PFSK-1 (cell line): ENCODE measurements around the gene YIF1B.

Experiments
- POLR2AphosphoS5 ChIP-seq: IDR thresholded peaks from 2 replicates; pipeline ENCODE4 v1.6.1; 2012; ENCODE audit warnings: low read depth, mild to moderate bottlenecking, control low read depth, low read length, moderate library complexity
- SIN3A ChIP-seq: IDR thresholded peaks from 2 replicates; pipeline ENCODE4 v1.6.1; 2012; ENCODE audit warnings: mild to moderate bottlenecking, low read length, moderate library complexity, borderline replicate concordance; ENCODE audit not compliant: insufficient read depth
- TAF1 ChIP-seq: IDR thresholded peaks from 2 replicates; pipeline ENCODE4 v1.6.1; 2012; ENCODE audit warnings: low read length, control low read depth, borderline replicate concordance; ENCODE audit not compliant: insufficient read depth
- TF ChIP-seq, protein P1 (sequence below), 2 experiments: IDR thresholded peaks; 2 replicates each; pipeline versions ENCODE4 v1.6.1 to v1.8.0; 2011 to 2012; ENCODE audit warnings: low read depth in 2 of 2, low read length in 2 of 2, control low read depth in 1 of 2, inconsistent platforms in 1 of 2, mild to moderate bottlenecking in 1 of 2, moderate library complexity in 1 of 2; ENCODE audit not compliant: insufficient read depth in 1 of 2

DNA sequence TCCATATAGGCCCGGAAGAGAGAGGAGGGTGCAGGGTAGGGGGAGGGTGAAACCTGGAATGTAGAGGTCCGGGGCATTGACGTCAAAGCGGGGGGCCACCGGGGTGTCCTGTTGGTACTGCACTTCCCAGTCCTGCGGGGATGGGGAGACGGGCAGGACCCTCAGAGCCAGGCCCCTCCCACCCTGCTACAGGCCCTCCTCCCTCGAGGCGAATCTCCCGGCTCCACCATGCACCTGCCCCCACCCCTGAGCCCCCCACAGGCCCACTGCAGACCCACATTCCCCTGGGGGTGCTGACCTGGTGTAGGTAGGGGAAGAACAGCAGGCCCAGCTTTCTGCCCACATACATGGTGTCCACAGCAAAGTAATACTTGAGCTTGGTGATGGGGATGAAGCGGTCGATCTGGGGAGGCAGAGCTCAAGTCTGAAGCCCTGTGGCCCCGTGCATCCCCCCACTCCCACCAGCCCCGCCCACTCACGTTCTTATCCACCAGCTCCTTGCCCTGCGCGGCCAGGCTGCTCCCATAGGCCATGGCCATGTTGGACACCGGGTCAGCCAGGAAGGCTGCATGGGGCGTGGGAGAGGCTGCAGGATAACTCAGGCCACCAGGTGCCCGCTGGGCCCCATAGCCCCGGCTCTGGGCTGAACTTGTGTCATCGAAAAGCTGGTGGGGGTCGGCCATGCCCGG lies 6.7 kb downstream of the YIF1B start:
- TF ChIP-seq POLR2AphosphoS5 (no peak), TAF1 (no peak), SIN3A (no peak)
- TF ChIP-seq, protein P1, sequence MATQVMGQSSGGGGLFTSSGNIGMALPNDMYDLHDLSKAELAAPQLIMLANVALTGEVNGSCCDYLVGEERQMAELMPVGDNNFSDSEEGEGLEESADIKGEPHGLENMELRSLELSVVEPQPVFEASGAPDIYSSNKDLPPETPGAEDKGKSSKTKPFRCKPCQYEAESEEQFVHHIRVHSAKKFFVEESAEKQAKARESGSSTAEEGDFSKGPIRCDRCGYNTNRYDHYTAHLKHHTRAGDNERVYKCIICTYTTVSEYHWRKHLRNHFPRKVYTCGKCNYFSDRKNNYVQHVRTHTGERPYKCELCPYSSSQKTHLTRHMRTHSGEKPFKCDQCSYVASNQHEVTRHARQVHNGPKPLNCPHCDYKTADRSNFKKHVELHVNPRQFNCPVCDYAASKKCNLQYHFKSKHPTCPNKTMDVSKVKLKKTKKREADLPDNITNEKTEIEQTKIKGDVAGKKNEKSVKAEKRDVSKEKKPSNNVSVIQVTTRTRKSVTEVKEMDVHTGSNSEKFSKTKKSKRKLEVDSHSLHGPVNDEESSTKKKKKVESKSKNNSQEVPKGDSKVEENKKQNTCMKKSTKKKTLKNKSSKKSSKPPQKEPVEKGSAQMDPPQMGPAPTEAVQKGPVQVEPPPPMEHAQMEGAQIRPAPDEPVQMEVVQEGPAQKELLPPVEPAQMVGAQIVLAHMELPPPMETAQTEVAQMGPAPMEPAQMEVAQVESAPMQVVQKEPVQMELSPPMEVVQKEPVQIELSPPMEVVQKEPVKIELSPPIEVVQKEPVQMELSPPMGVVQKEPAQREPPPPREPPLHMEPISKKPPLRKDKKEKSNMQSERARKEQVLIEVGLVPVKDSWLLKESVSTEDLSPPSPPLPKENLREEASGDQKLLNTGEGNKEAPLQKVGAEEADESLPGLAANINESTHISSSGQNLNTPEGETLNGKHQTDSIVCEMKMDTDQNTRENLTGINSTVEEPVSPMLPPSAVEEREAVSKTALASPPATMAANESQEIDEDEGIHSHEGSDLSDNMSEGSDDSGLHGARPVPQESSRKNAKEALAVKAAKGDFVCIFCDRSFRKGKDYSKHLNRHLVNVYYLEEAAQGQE (IDR thresholded peaks at IDR 0.05; ENCODE audit: insufficient read depth in 1 of 2, low read depth in 2 of 2, low read length in 2 of 2), result no peak
